Measurements from ENCODE around the gene MAP3K12.

Gene MAP3K12

DNA sequence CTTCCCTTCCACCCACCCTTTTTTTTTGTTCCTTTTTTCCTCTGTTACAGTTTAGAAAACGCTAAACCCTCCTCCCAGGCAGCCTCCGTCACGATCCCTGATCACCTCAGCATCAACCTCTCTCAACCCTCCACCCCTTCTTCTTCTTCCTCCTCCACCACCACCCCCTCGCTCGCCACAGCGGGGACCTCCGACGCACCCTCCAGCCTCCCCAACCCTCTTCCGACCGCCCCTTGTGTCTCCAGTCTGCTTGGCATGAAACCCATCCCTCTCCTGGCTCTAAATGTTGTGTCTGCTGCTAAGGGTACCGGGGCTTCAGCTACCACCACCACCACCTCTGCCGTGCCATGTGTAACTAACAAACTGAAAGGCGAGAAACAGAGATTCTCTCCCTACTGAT is 24.4 kb downstream of the MAP3K12 start:
- TF ChIP-seq CTCF (IDR thresholded peaks at IDR 0.05; ENCODE audit: low read depth, low read length, missing control alignments) = no peak
- DNase-seq (ENCODE audit: low read depth) = no peak

GRCh38 chr12:53474077-53474476 is 25.2 kb downstream of the MAP3K12 start:
- TF ChIP-seq CTCF (IDR thresholded peaks at IDR 0.05; ENCODE audit: low read depth, low read length, missing control alignments) = no peak
- DNase-seq (ENCODE audit: low read depth) = no peak
- H3K4me3 ChIP-seq (ENCODE audit: low read depth, low read length) = no peak overlapping the region

More for the DNA sequence above, 24.4 kb downstream of the MAP3K12 start:
- H3K4me3 ChIP-seq (ENCODE audit: low read depth, low read length) = no peak overlapping the region

DNA sequence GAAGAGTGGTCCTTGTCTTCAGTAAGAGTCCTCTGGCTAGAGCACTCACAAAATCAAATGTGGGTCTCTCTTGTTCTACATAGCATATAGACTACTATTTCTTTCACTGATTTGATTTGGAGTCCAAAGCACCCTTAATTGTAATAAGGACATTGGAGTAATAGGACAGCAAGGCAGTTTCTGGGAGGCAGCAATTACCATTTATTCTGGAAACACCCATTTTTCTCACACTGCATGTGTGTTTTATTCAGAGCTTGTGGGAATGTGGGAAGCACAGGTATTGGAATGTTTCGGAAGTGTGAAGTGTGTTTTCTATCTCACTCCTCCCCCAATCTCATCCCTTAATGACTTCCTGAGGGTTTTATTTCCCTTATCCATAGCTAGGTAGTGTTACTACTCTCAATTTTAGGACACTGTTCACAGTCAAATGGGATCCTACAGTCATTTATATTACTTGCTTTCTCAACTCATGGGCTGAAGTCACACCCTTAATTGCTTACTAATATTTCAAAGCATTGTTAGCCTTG is 27.1 kb downstream of the MAP3K12 start:
- TF ChIP-seq CTCF (IDR thresholded peaks at IDR 0.05; ENCODE audit: low read depth, low read length, missing control alignments) = no peak
- no peak for DNase-seq (ENCODE audit: low read depth)
- H3K4me3 ChIP-seq (ENCODE audit: low read depth, low read length) = no peak overlapping the region

DNA sequence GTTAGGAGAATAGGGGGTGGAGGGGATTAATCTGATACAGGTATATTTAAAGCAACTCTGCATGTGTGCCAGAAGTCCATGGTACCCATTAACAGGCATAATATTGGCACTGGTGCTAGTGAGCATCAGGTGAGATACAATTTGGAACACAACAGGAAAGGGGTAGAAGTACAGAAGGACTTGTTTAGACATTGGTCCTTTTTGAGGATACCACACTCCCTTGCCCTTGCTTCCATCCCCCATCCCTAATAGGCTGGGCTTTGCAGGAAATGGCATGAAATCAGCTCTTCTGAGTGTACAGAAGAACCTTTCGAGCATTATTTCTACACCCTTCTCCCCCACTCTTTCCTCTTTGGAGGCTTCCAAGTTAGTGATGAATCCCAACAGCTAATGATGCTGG is 31.0 kb downstream of the MAP3K12 start:
- DNase-seq (ENCODE audit: low read depth) = no peak
- no peak for TF ChIP-seq CTCF (IDR thresholded peaks at IDR 0.05; ENCODE audit: low read depth, low read length, missing control alignments)

GRCh38 chr12:53467880-53468279 is 31.4 kb downstream of the MAP3K12 start:
- H3K4me3 ChIP-seq (ENCODE audit: low read depth, low read length) = no peak overlapping the region
- no peak for DNase-seq (ENCODE audit: low read depth)
- TF ChIP-seq CTCF (IDR thresholded peaks at IDR 0.05; ENCODE audit: low read depth, low read length, missing control alignments) = no peak

More for the DNA sequence above, 31.0 kb downstream of the MAP3K12 start:
- no peak overlapping the region for H3K4me3 ChIP-seq (ENCODE audit: low read depth, low read length)

- no peak for TF ChIP-seq CTCF (IDR thresholded peaks at IDR 0.05; ENCODE audit: low read depth, low read length, missing control alignments)
- no peak for DNase-seq (ENCODE audit: low read depth)
- H3K4me3 ChIP-seq (ENCODE audit: low read depth, low read length) = no peak overlapping the region
These were observed 32.2 kb downstream of the MAP3K12 start for GRCh38 chr12:53467082-53467481.

DNA sequence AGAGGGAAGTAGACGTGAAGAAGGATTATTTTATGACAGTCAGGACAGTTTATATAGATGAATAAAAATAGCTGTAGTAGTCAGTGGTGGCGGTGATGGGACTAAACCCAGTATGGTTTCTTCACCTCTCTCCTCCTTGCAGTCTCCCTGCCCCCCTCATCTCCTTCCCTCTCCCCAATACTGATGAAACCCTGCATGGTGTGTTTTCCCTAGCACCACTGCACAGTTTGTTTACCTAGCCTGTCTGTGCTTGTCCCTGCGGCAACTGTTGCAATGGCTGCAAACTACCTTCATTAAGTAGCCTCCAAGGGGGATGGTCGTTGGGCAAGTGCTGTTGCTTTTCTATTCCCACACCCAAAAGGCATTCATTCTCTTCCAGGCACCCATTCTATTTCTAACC is 32.6 kb downstream of the MAP3K12 start:
- no peak overlapping the region for H3K4me3 ChIP-seq (ENCODE audit: low read depth, low read length)
- no peak for DNase-seq (ENCODE audit: low read depth)
- TF ChIP-seq CTCF (IDR thresholded peaks at IDR 0.05; ENCODE audit: low read depth, low read length, missing control alignments) = no peak

All from GM12864 (cell line).